ENCODE data around the gene CHD5. TPM values are rescaled to one million over a fixed set of nuclear protein-coding genes. Genes with fewer than 3 reads are reported as not detected.

The CHD5 gene
- total and polyA plus RNA-seq, 2 of the 4 experiments (the other 2 are of a cell fraction): under 0.01 to 0.09 TPM

- intact Hi-C loops (cut with micrococcal nuclease): no loop called here
- no peak for DNase-seq
- H4K8ac ChIP-seq (ENCODE audit: low read depth in 2 of 2, low read length in 2 of 2): no peak overlapping the region
- H2AK5ac ChIP-seq (ENCODE audit: low read depth, low read length): no peak overlapping the region
- H3K23ac ChIP-seq (ENCODE audit: low read depth, low read length): no peak overlapping the region
- no peaks in the 10 kb centered on the region for H4K20me1 ChIP-seq (ENCODE audit: insufficient read depth, low read length)
- peak; percentile 35; the same call in 1 of the 2 replicates for ATAC-seq (ENCODE audit: low read depth)
- H3K36me3 ChIP-seq (ENCODE audit: control insufficient read depth, insufficient read depth, low read length): no peaks in the 10 kb centered on the region
- H3K4me3 ChIP-seq (ENCODE audit: insufficient read depth, low read depth, low read length): no peak overlapping the region
- H3K27me3 ChIP-seq (ENCODE audit: control insufficient read depth, insufficient read depth, low read length): peaks cover 29% of the 10 kb centered on the region
- no peak overlapping the region for H4K5ac ChIP-seq (ENCODE audit: low read depth, low read length)
- no peak overlapping the region for H2BK5ac ChIP-seq (ENCODE audit: low read depth, low read length, poor library complexity, severe bottlenecking)
- no peak overlapping the region for H3K4me2 ChIP-seq (ENCODE audit: low read depth, low read length)
- H3K9me1 ChIP-seq (ENCODE audit: insufficient read depth, low read length): no peaks in the 10 kb centered on the region
- H3K18ac ChIP-seq (ENCODE audit: low read depth, low read length): no peak overlapping the region
- dilution Hi-C loops (cut with HindIII; ENCODE audit: low sequenced_read_pairs, unreplicated experiment): no loop called here
- no peak overlapping the region for H3K9ac ChIP-seq (ENCODE audit: low read depth, low read length)
- H3K27ac ChIP-seq (ENCODE audit: insufficient read depth, low read length): no peak overlapping the region
- BruUV-seq (replicated peaks): no TSS peak
- no peaks in the 10 kb centered on the region for H3K4me1 ChIP-seq (ENCODE audit: control insufficient read depth, insufficient read depth, low read length)
- H4K91ac ChIP-seq (ENCODE audit: insufficient read depth, low read depth, low read length): no peak overlapping the region
- no peak overlapping the region for H2BK15ac ChIP-seq (ENCODE audit: low read depth, low read length)
- H3K56ac ChIP-seq (ENCODE audit: extremely low read depth, insufficient read depth, low read length): no peak overlapping the region
- H2AFZ ChIP-seq (replicated peaks; ENCODE audit: low read length, poor library complexity): no peak overlapping the region
- H2BK20ac ChIP-seq (ENCODE audit: low read depth, low read length): no peak overlapping the region
- H2BK120ac ChIP-seq (ENCODE audit: low read depth, low read length): no peak overlapping the region
- POLR2A ChIA-PET (ENCODE audit: unreplicated experiment): no interaction called here
- CTCF ChIA-PET: no interaction called here
- 30% methylated on average over 2 of the region's 10 CpGs; no CpG with 5 or more reads in 1 of the 2 experiments for WGBS, 2 experiments (ENCODE audit: extremely low coverage in 2 of 2, insufficient read length in 1 of 2)
- in situ Hi-C loops (cut with MboI; ENCODE audit: low sequenced_read_pairs): no loop called here
- TF ChIP-seq RAD21 (IDR thresholded peaks at IDR 0.05; ENCODE audit: low read length) (peak; percentile 31; the same call in 1 of the 2 replicates), MAZ (IDR thresholded peaks at IDR 0.05; ENCODE audit: borderline replicate concordance, low read depth, low read length) (no peak), CTCF (conservative IDR thresholded peaks at IDR 0.05; ENCODE audit: low read depth, low read length) (peak; percentile 30; the same call in 1 of the 2 replicates), CHD1 (IDR thresholded peaks at IDR 0.05; ENCODE audit: low read depth, low read length) (no peak), POLR2A (IDR thresholded peaks at IDR 0.05; ENCODE audit: low read depth, low read length) (no peak), CEBPB (IDR thresholded peaks at IDR 0.05; ENCODE audit: low read depth, low read length) (no peak), SMC3 (IDR thresholded peaks at IDR 0.05; ENCODE audit: low read depth, low read length) (peak; percentile 24; the same call in 1 of the 2 replicates)
- H3K14ac ChIP-seq (replicated peaks; ENCODE audit: low read depth, low read length): no peak overlapping the region
- no peak overlapping the region for H2AK9ac ChIP-seq (replicated peaks; ENCODE audit: low read depth, low read length, poor library complexity)
- no peaks in the 10 kb centered on the region for H3K79me1 ChIP-seq (ENCODE audit: low read depth in 1 of 2, low read length in 2 of 2)
- H3K9me3 ChIP-seq (ENCODE audit: control insufficient read depth, insufficient read depth, low read length): no peaks in the 10 kb centered on the region
- no peak overlapping the region for H3K4ac ChIP-seq (ENCODE audit: low read depth, low read length)
These were observed 97.6 kb downstream of the CHD5 start for GRCh38 chr1:6082430-6082971.

All from IMR-90 (cell line).